GM19035 (cell line): ENCODE results near the gene ADISSP.

ENCODE experiments used
- ATAC-seq: cut with Tn5 transposase; IDR thresholded peaks from one replicate; pipeline ENCODE4 v1.9.1; 2021; ENCODE audit not compliant: unreplicated experiment

ADISSP gene

GRCh38 chr20:3782597-3782996 lies 15.0 kb upstream of the ADISSP start:
- ATAC-seq = no peak

DNA sequence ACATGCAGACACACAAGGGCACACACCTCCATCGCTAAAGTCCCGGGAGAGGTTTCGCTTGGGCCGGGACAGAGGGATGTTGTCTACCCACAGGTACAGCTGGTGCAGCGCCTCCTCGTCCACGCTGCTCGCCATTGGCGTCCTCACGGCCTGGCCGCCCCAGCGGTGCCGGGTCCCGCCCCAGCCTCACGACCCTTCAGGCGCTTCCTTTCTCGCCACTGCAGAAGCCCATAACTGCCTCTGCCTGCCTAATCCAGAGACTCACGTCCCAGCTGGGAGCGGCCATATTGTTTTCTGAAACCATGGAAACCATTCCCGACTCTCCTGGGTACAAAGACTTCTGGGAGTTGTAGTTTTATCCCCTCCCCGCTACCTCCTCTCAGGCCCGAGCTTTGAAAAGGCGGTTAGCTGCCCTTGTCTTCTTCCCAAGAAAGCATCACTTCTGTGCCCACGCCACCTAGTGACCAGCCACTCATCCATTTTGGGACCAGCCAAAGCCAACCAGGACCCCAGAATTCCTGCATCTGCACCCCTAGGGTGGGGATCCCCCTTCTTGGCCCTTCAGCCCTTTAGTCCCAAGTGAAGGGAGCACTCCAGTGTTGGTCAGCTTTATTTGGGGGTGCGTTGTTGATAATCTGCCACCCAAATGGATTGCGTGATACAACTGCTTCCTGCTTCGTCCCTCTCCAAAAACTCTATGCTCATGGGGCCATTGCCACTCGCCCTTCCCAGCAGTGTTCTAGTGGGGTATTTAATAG lies 13.8 kb upstream of the ADISSP start, which contains the start of gene SPEF1:
Gene SPEF1, minus strand, starts transcription at position 296 of the 758 bp plus-strand sequence. Its CDS starts 161 bp downstream, at position 135.
- no peak for ATAC-seq

- ATAC-seq = no peak
Measured at GRCh38 chr20:3778976-3779375, 11.4 kb upstream of the ADISSP start.

GRCh38 chr20:3777716-3778629 lies 10.4 kb upstream of the ADISSP start:
- peak; percentile 47 for ATAC-seq

DNA sequence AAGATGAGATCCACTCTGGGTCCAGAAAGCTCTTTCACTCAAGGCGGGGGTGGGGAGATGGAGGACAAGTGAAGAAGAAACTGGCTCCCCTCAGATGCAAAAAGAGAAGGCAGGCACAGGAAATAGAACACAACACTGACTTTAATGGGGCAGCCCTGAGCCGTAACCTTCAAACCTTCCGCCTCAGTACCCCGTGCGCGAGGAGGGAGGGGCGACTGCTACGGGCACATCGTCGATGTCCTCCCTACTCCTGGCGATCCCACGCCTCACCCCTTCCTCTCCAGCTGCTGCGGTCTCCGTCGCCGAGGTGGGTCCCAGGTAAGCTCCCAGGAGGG lies 9.8 kb upstream of the ADISSP start:
- no peak for ATAC-seq

DNA sequence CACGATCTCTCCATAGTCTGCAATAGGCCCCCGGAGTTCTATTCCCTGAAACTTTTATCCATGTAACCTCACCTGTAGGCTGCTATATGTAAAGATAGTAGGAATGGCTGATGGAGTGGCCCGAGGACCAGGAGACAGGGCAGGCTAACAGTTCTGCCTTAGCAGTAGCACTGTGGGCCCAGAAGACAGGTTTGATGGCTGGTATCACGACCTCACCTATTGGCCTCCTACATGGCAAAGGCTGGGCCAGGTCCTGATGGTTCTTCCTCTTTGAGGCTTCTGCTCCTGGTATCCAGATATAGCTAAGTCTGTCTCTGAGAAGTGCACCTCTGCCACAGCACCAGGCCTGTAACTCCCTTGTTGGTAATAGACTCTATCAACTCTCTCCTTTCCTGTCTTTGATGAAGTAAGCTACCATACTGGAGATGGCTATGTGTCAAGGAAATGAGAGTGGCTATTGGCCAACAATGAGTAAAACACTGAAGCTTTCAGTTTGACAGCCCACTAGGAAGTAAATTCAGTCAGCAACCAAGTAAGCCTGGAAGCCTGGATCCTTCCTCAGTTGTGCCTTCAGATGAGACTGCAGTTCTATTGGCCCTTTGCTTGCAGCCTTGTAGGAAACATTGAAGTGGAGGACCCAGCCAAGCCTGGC lies 8.0 kb upstream of the ADISSP start:
- ATAC-seq = no peak

DNA sequence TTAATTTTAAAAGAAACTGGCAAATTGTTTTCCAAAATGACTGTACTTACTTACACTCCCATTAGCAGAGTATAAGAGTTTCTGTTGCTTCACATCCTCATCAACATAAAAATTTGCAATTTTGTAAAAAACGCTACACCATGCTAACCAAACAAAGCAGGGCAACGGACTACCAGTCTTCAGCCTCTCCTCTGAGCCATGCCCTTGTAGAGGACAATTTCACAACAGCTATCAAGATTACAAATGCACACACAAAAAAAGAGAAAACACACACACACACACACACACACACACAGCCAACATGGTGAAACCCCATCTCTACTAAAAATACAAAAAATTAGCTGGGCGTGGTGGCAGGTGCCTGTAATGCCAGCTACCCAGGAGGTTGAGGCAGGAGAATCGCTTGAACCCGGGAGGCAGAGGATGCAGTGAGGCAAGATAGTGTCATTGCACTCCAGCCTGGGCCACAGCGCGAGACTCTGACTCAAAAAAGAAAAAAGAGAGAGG lies 4.1 kb upstream of the ADISSP start:
- ATAC-seq = no peak

DNA sequence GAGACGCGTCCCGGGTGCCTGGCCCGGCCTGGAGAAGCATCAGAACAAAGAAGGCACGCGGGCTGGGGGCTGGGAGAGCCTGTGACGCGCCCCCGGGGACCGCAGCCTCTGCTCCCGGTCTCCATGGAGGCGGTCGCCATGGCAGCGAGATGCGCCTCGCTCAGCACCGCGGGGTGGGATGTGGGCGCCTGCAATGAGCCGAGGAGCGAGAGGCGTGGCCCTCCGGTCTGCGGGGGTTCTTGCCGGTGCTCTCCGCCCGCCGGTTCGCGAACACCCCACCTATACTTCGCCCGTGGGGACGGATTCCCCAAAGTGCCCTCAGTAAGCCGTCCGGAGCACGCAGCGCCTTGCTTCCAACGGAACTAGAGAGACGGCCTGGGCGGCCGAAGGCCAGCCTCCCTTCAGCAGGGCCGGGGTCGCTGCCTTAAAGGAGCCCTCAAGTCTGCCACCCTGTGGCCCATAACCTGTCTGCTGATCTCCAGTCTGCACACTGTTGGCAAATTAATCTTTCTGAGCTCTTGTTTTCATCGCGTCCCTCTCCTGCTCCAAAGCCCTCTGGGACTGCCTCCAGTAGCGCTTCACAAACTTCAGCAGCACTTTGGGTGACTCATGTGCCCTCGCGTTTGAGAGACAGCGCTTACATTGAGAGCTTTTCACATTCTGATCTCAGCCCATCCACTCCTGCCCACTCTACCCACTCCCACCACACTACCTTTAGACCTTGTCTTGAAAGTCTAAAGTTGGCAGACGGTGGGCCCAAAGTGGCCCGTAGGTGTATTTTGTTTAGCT lies 983 bp upstream of the ADISSP start:
- ATAC-seq = peak; percentile 43

DNA sequence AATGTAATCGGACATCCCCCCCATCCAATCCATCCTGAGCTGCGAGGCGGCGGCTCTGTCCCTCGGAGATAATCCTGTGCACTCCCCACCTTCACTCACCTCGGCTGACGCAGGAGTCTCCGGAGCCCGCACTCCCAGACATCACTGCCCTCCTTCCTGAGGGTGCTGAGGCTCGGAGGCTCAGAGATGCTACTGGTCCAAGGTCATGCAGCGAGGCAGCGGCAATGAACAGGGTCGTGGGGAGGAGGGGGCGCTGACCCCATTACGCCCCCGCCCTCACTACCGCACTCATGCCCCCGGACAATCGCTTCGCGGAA lies 485 bp downstream of the ADISSP start:
- peak; percentile 2 for ATAC-seq

DNA sequence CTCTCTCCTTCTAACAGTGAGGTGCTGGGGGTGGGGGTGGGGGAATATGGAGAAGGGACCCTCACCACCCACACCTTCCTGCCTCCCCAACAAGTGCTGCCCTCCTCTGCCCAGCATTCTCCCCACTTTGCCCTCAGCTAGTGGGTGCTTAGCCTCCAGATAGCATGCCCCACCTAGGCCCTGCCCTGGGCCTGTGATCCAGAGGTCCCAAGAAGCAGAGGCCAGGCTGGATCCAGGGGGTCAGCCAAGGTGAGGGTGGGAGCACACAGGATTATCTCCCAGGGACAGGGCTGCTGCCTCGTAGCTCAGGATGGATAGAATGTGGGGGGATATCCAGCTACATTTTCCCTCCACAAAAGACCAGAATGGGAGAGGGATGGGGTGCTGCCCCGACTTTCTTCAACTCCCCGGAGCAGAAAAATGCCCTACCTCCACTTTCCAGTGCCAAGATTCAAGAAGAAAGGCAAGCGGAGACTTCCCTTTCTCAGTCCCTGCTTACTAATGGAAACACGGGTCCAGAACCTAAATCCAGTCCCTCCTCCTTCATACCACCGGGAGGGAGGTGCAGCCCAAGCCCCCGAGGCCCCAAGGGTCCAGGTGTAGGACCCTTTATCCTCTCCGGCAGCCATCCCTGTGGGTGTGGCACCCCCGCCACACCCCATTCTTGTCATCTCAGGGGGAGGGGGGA lies 987 bp downstream of the ADISSP start:
- no peak for ATAC-seq

- ATAC-seq = no peak
Measured at GRCh38 chr20:3765171-3765882, 2.2 kb downstream of the ADISSP start.

DNA sequence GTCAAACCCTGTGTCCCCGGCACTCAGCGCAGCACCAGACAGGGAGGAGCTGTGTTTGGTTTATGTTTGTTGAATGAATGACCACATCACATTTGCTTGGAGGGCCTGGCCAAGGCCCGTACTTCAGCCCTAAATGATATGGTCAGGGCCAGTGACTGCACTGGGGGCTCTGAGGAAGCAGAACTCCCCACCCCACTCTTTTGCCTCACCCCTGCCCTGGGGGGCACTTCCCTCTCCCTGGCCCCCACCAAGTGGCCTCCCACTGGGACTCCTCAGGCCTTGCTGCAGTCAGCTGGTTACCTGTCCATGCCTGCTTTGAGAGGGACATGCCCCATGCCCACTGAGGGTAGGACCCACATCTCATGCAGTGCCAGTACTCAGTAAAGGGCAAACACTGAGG lies 2.9 kb downstream of the ADISSP start:
- no peak for ATAC-seq

- ATAC-seq = no peak
Measured at GRCh38 chr20:3763671-3764601, 3.6 kb downstream of the ADISSP start.

- no peak for ATAC-seq
Measured at GRCh38 chr20:3760655-3761348, 6.8 kb downstream of the ADISSP start.

GRCh38 chr20:3759884-3760283 lies 7.7 kb downstream of the ADISSP start:
- no peak for ATAC-seq

DNA sequence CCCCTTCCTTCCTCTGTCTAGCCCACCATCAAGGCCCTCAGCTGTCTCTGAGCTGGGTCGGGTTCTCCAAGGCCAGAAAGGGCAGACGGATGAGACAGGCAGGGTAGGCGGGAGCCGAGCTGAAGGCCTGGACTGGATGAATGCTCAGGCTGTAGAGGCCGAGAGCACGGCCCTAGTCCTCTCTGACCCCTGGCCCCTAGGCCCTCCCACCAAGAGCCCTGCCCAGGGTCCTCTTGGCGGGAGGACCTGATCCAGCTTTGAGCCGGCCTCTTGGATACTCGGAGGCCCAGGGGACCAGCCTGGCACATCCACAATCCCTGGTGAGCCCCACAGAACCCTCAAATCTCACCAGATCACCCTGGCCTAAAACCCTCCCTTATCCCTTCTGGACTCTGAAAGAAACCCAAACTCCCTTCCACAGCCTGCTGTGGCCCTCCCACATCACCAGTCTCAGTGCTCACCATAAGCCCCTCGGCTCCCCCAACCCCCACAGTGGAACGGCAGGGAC lies 8.2 kb downstream of the ADISSP start:
- no peak for ATAC-seq

DNA sequence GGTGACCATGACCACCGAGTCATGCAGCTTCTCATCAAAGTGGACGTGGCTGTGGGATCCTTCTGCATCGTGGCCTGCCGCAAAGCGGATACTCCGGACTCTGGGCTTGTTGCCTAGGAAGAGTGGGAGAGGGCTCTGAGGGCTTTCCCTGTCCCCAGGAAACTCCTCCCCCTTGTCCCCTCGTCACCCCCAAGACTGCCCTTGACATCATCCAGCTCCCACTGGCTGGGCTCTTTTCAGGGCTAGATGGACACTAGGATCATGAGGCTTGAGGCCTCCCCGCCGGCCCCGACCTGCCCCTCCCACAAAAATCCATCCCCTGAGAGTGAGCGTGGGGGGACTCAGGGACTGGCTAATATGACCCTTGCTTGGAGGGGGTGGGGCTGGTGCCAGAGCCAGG lies 9.0 kb downstream of the ADISSP start:
- no peak for ATAC-seq

DNA sequence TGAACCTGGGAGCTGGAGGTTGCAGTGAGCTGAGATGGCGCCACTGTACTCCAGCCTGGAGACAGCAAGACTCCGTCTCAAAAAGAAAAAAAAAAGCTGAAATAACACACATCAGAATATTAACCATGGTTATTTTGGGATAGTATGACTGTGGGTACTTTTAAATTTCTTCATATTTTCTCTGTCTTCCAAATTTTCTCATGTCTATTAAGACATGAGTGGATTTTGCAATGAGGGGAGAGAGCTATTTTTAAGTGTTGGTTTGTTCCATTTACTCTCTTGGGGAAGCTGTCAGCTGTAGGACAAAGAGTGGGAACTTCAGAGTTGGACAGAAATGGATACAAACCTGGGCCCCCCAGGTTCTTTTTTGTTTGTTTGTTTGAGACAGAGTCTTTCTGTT lies 10.3 kb downstream of the ADISSP start:
- ATAC-seq = no peak
